NT2/D1 (cell line): ENCODE measurements around the gene LARP1.

Source experiments
- SUZ12 ChIP-seq: IDR thresholded peaks from 2 replicates; pipeline ENCODE4 v1.6.1; 2011; ENCODE audit not compliant: insufficient read length, insufficient read depth; ENCODE audit errors: extremely low read depth
- ZNF274 ChIP-seq: IDR thresholded peaks from 2 replicates; pipeline ENCODE4 v1.6.1; 2011; ENCODE audit warnings: mild to moderate bottlenecking, low read depth, low read length

- no peak for TF ChIP-seq ZNF274
- no peak for TF ChIP-seq SUZ12
Measured at GRCh38 chr5:154740957-154741356, 14.2 kb upstream of the LARP1 start.
